Duodenal mucosa (tissue), 2 donors: Measurements from ENCODE around the gene ADAMTS17.

Experiments
- H3K27ac ChIP-seq: one replicate; pipeline ENCODE4 v1.7.0; 2013; ENCODE audit warnings: low read depth, low read length
- H3K27me3 ChIP-seq, 2 donors: one replicate each; pipeline ENCODE4 v1.7.0; 2013; ENCODE audit warnings: low read length in 2 of 2, control low read depth in 1 of 2; ENCODE audit not compliant: insufficient read depth in 2 of 2, control insufficient read depth in 1 of 2
- H3K36me3 ChIP-seq, 2 donors: one replicate each; pipeline ENCODE4 v1.7.0; 2013; ENCODE audit warnings: low read length in 2 of 2, control low read depth in 1 of 2; ENCODE audit not compliant: insufficient read depth in 2 of 2, control insufficient read depth in 1 of 2
- H3K4me1 ChIP-seq, 2 donors: one replicate each; pipeline ENCODE4 v1.7.0; 2013; ENCODE audit warnings: low read length in 2 of 2, control low read depth in 1 of 2; ENCODE audit not compliant: insufficient read depth in 2 of 2, control insufficient read depth in 1 of 2
- H3K4me3 ChIP-seq, 2 donors: one replicate each; pipeline ENCODE4 v1.7.0; 2013; ENCODE audit warnings: low read length in 2 of 2, low read depth in 1 of 2
- H3K9ac ChIP-seq, 2 donors: one replicate each; pipeline ENCODE4 v1.7.0; 2013; ENCODE audit warnings: low read length in 2 of 2, low read depth in 1 of 2
- H3K9me3 ChIP-seq, 2 donors: one replicate each; pipeline ENCODE4 v1.7.0; 2013; ENCODE audit warnings: low read length in 2 of 2, control low read depth in 1 of 2; ENCODE audit not compliant: control insufficient read depth in 1 of 2

The ADAMTS17 gene

DNA sequence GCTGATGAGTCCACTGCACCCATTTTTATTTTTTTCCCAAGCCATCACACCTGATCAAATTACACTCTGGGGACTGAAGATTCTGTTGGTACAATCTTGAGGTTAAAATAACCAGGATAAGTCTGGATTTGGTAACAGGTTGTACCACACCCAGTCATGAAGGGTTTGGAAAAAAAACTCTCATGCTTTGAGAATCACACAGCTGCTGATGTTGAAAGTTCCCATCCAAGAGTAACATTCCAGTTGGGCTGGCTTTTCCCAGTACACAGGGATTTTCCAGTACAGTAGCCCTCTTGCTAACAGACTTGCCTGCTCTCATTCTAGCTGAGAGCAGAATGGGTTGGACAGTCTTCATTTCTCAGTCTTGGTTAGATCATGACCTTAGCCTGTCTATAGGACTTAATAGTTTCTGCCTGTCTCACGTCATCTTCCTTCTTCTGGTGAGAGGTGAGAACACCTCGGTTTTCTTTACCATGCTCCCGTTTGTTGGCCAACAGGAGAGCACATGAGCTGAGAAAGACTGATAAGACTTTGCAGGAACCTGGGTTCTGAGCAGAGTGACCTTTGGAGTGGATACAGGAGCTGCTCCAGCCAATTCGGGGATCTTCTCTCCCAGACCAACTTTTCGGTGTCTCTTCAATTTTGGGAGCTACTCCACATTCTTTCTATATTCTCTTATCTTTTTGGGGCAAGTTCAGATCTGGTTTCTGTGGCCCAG lies 308.5 kb downstream of the ADAMTS17 start:
- Histone ChIP-seq H3K27me3 (no peaks in the 10 kb centered on the region), H3K36me3 (no peaks in the 10 kb centered on the region), H3K4me3 (no peak overlapping the region), H3K9me3 (no peaks in the 10 kb centered on the region), H3K4me1 (no peaks in the 10 kb centered on the region), H3K9ac (no peak overlapping the region), H3K27ac (no peak overlapping the region)

DNA sequence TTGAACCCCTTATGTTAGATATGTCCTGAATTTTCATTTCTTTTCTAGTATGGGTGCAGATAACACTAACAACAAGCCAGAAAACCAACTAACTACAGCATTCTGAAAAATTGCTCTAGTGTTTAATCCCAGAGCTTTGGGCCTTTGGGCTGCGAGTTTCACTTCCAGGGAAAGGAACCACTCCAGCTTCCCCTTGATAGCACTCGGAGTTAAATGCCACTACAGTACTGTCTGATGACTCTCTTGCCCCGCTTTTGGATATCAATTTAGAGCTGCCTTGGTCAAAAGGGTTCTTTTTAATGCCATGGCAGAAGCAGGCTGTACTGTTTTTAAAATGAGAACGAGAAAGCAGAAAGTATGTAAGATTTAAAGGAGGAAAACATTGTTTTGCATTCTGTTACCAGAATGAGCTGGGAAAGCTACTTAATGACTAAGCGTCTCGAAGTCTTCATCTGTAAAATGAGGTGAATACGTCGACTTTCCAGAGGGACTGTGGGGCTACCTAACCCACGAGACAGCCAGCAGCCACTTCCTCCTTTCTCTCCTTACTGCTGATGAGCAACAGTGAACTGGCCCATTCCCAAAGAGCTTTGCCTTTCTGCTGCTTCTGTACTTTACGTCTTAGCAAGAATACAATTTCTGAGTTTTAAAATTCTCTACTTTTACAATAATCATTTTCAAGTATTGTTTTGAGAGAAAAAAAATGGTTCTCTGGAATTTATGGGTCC lies 309.3 kb downstream of the ADAMTS17 start:
- Histone ChIP-seq H3K27ac (no peak overlapping the region), H3K27me3 (no peaks in the 10 kb centered on the region), H3K4me1 (no peaks in the 10 kb centered on the region), H3K36me3 (no peaks in the 10 kb centered on the region), H3K9ac (no peak overlapping the region), H3K9me3 (peaks cover 0 to 6% of the 10 kb centered on the region in 2 donors), H3K4me3 (no peak overlapping the region)

DNA sequence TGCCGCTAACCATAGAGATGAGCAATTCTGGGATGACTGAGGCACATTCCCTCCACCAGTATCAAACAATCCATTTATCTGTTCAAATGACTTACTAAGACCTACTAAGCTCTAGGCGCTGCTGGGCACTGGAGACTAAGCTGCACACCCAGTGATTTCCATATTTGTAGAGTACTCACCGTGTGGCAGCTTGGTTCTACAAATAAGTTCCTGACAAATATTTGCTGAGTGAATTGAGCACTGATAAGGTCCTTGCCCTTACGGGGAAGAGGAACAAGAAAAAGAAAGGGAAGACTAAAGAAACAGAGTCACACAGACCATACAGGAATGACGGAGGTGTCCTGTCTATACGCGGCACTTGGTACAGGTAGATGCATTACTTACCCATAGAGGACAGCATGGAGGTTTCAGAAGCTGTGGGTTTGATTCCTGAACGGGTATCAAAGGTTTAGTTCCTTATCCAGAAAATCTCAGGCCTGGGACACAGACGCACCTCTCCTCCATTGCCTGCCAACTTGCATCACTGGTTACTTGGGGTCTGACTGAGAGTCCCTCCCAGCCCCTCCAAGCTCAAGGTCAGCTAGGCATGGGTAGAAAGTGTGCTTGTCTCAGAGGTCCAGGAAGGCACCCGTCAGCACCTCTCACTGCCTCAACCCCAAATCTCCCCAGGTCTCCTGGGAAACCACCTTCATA lies 310.0 kb downstream of the ADAMTS17 start:
- peaks cover 0 to 8% of the 10 kb centered on the region in 2 donors for H3K9me3 ChIP-seq
- H3K4me3 ChIP-seq, result no peak overlapping the region
- no peaks in the 10 kb centered on the region for H3K27me3 ChIP-seq
- H3K9ac ChIP-seq, result no peak overlapping the region
- no peaks in the 10 kb centered on the region for H3K36me3 ChIP-seq
- no peak overlapping the region for H3K27ac ChIP-seq
- no peaks in the 10 kb centered on the region for H3K4me1 ChIP-seq

DNA sequence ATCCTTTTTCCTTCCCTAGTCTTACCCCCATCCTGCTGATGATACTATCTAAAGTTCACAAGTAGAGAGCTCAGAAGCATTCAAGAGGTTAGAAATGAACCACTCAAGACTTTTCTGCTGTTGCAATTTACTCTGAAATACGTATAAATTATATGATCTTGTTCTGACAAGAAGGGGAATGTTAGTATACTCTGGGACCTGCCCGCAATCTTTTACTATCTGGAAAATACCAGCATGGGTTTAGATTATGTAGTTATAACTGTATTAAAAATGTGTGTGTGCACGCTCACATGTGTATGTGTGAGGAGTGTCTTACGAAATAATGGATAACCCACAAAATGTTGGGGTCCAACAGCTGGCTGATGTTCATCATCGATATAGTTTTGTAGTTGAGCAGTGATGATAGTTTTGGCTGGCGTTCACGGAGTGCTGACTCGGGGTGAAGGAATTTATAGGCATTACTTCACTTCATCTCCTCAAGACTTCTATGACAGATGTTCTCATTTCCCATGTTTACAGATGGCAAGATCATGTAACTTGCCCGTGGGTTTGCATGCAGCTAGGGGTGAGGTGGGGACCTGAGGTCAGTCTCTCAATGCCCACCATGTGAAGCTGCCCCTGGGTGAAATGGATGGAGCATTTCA lies 311.1 kb downstream of the ADAMTS17 start:
- H3K4me1 ChIP-seq, result no peaks in the 10 kb centered on the region
- no peak overlapping the region for H3K4me3 ChIP-seq
- peaks cover 0 to 8% of the 10 kb centered on the region in 2 donors for H3K9me3 ChIP-seq
- no peak overlapping the region for H3K9ac ChIP-seq
- no peak overlapping the region for H3K27ac ChIP-seq
- no peaks in the 10 kb centered on the region for H3K27me3 ChIP-seq
- H3K36me3 ChIP-seq, result no peaks in the 10 kb centered on the region

DNA sequence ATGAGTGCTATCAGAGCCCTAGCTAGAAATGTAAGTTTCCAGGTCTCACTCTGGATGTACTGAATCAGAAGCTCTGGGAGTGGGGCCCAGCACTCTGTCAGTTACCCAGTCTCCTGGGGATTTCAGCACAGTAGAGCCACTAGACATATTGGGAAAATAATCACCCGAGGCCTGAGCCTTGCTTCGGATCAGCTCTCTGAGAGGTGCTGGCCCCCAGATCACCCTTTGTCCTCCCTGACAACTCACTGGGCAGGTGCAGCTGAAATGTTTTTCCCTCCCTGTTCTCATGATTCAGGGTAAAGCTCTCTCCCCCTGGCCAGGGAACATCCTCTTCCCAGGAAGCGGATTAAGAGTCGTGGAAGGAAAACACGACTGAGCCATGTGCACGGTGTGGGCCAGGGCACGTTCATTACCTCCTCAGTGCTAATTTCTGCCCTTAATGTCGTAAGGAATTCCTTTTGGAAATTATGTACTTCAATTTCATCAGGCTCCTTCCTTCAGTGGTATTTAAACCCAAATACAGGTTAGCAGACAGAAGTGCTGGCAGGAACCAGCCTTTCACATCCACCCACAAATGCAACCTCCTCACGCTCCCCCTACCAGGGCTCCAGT lies 311.8 kb downstream of the ADAMTS17 start:
- Histone ChIP-seq H3K4me3 (no peak overlapping the region), H3K9ac (no peak overlapping the region), H3K9me3 (peaks cover 0 to 8% of the 10 kb centered on the region in 2 donors), H3K4me1 (no peaks in the 10 kb centered on the region), H3K27me3 (no peaks in the 10 kb centered on the region), H3K27ac (no peak overlapping the region), H3K36me3 (no peaks in the 10 kb centered on the region)

DNA sequence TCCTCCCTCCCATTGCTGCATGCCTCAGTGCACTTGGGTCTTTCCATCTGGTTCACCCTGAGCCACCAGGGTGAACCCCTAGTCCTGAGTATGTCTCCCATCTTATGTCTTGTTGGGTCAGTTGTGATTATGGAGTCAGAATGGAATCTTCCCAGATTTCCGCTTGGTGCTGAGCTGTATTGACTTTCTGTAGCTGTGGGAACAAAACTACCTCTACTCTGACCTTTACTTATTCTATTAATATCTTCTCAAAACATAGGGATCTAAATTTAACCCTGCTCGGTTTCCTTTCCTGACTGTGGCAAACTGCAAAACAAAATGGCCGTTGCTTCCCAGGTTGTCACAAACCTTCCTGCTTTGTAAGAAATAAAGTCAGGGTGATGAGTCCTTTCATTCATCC lies 312.7 kb downstream of the ADAMTS17 start:
- Histone ChIP-seq H3K36me3 (no peaks in the 10 kb centered on the region), H3K4me1 (no peaks in the 10 kb centered on the region), H3K27me3 (no peaks in the 10 kb centered on the region), H3K27ac (no peak overlapping the region), H3K4me3 (no peak overlapping the region), H3K9ac (no peak overlapping the region), H3K9me3 (peaks cover 0 to 8% of the 10 kb centered on the region in 2 donors)

DNA sequence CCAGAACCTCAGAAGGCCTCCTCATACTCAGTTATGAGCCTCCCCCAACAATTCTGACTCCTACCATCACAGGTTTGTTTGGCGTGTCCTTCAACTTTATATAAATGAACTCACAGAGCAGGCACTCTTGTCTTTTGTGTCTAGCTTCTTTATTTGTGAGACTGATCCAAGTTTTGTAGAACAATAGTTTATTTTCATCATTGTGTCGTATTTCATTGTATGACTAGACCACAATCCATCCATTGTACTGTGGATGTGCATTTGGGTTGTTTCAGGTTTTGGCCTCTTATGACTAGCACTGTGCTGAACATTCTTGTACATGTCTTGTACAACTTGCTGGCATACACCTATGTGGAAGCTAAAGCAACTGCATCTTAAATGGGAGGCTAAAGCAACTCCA lies 315.7 kb downstream of the ADAMTS17 start:
- H3K9me3 ChIP-seq, result peaks cover 0 to 8% of the 10 kb centered on the region in 2 donors
- H3K4me3 ChIP-seq, result no peak overlapping the region
- H3K36me3 ChIP-seq, result no peaks in the 10 kb centered on the region
- H3K27me3 ChIP-seq, result no peaks in the 10 kb centered on the region
- H3K4me1 ChIP-seq, result no peaks in the 10 kb centered on the region
- H3K27ac ChIP-seq, result no peak overlapping the region
- no peak overlapping the region for H3K9ac ChIP-seq

DNA sequence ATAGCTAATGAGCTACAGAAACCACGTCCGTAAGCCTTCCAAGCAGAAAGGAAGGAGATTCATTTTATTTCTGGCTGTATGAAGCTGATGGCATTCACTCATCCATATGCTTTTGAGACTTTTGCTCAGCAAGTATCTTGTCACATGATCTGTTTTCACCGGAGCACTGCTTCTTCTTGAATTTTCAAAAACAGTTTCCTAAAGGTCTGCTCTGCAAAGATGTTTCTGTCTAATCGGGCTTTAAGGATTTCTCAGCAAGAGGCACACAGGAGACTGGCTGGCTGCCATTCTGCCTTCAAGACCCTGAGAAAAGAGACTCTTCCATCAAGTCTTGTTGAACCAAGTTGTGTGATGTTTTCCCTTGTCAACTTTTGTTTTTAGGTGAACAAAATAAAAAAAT lies 319.0 kb downstream of the ADAMTS17 start:
- no peak overlapping the region for H3K9ac ChIP-seq
- no peak overlapping the region for H3K4me3 ChIP-seq
- no peak overlapping the region for H3K27ac ChIP-seq

DNA sequence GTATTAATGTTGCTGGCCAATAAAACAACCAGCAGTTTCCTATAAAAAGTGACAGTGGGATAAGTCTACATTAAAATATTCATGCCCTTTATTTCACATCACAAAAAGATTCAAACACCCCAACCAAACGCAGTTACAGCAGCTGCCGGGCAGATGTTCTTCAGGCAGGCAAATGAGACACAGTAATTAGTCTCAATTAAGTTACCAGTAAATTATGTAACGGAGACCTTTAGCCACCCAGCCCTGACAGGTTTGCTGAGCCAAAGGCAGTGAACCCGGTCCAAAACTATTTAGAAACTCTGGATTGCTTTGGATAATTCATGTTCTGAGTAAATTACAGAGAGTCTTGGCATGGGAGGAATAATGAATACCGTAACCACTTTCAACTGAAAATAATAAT lies 319.4 kb downstream of the ADAMTS17 start:
- no peaks in the 10 kb centered on the region for H3K27me3 ChIP-seq
- H3K9me3 ChIP-seq, result peaks cover 0 to under 1% of the 10 kb centered on the region in 2 donors
- no peaks in the 10 kb centered on the region for H3K4me1 ChIP-seq
- H3K27ac ChIP-seq, result no peak overlapping the region
- no peak overlapping the region for H3K9ac ChIP-seq
- H3K36me3 ChIP-seq, result no peaks in the 10 kb centered on the region
- no peak overlapping the region for H3K4me3 ChIP-seq

More for the DNA sequence above, 319.0 kb downstream of the ADAMTS17 start:
- Histone ChIP-seq H3K9me3 (peaks cover 0 to 4% of the 10 kb centered on the region in 2 donors), H3K36me3 (no peaks in the 10 kb centered on the region), H3K27me3 (no peaks in the 10 kb centered on the region), H3K4me1 (no peaks in the 10 kb centered on the region)
